CD4-positive, alpha-beta T cell treated with Interferon alpha-2 for 1 hour (primary cell): Measurements from ENCODE around the gene ITGB1BP1.

Source experiments
- DNase-seq, 2 donors: peaks; one replicate each; pipeline ENCODE4 v3.0.0-alpha.2; 2020 to 2022

Gene ITGB1BP1

GRCh38 chr2:9377461-9378097, 45.7 kb downstream of the ITGB1BP1 start:
- no peak for DNase-seq

GRCh38 chr2:9375857-9376428, 47.4 kb downstream of the ITGB1BP1 start:
- no peak for DNase-seq

- no peak for DNase-seq
Measured at GRCh38 chr2:9374071-9374730, 49.1 kb downstream of the ITGB1BP1 start.

GRCh38 chr2:9373476-9373875, 49.9 kb downstream of the ITGB1BP1 start:
- DNase-seq = no peak

DNA sequence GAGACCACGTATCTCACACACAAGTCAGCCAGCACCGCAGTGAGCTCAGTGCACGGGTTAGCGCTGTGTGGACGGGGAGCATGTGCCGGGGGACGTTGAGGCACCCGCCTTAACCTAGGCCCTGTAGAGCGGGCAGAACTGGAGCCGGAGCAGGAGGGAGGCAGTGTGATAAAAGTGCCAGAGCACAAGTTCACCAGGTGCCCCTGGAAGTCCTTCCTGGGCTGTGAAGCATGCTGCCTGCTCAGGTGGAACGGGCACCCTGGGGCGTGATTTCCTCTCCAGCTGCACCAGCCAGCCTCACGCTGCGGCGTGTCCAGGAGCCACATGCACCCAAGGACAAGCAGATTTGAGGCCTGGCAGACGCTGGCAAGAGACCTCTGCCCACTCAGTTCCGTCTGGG, 50.3 kb downstream of the ITGB1BP1 start:
- DNase-seq = no peak

GRCh38 chr2:9370746-9371145, 52.6 kb downstream of the ITGB1BP1 start:
- no peak for DNase-seq

DNA sequence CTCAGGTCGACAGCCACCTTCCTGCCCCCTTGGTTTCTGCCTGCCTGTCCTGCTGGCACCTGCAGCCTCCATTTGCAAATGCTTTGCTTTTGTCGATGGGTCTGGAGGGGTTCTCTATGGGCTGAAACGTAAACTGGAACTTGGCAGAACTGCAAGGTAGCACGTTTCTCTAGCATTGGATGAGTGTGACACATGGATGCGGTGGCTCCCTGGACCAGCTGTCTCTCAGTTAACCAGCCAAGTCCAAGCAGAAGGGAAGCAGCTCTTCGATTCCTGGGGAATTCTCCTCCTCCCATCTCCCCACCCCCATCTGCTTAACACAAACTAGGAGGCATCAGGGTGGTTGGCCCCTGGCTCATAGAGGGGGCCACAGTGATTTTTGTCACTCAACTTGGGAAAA, 57.3 kb downstream of the ITGB1BP1 start:
- no peak for DNase-seq

DNA sequence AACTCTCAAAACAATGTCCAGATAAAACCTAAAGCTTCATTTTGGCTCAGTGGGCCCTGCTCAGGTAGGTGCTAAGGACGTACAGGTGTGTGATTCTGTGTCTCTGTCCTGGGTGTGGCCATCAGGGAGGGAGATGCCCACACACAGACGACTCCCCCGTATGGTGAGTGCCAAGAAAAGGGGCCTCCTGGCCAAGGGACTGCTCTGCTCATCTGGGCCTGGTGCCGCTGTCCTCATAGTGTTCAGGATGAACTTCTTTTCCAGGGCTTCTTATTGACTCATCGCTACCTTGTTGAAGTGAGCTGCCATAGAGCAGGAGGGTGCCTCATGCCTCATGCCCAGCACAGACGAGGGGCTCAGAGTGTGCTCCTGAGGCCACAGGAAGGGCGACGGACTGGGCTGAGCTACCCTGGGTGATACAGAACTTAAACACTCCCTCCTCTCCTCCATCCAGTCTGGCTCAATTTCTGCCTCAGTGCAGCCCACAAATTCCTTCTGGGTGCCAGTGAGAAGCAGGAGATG, 57.8 kb downstream of the ITGB1BP1 start:
- no peak for DNase-seq

GRCh38 chr2:9364791-9365497, 58.4 kb downstream of the ITGB1BP1 start:
- no peak for DNase-seq

DNA sequence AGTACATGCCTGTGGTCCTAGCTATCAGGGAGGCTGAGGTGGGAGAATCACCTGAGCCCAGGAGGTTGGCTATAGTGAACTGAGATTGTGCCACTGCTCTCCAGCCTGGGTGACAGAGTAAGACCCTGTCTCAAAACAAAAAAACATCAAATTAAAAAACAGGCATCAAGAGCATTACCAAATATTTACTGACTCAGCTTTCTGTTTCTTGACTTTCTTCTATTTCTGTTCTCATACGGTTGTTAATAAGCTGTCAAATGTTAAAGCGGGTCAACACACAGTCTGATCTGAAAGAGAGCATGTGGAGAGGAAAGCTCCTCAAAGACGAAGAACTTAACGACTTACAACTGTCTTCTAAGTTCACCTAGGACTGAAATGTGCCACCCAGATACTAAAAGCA, 59.0 kb downstream of the ITGB1BP1 start:
- DNase-seq = no peak

DNA sequence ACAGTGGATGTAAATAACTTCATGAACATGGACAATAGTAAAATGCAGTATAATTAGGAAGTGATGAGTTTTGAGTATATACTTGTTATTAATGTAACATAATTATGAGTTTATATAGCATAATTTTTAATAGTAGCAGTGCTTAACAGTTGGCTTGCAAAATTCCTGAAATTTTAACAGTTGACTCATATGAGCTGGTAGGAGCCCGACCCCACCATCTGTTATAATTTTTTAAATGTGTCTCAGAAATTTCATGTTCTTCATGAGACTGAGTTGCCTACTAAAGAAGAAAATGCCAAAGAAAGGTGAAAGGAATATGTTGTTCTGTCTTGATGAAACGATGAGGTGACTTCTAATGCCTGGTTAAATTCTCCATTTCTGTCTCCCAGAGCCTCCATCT, 62.6 kb downstream of the ITGB1BP1 start:
- DNase-seq = no peak

DNA sequence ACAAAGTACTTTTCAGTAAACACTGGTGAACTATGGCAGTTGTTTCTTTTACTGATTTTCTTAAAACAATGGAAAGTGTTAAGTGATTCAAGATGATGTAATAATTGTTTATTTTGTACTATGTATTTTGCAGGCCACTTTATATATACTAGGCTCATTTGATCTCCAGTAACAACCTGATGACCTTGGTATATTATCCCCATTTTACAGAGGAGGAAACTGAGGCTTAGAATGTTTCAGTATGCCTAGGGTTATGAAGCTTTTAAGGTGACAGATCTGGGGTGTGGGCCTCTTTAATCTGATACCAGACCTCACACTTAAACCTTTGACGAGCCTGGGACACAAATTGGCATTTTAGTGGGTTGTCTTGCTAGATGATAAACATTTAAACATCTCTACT, 63.2 kb downstream of the ITGB1BP1 start:
- DNase-seq = no peak

- no peak for DNase-seq
Measured at GRCh38 chr2:9359463-9359862, 63.9 kb downstream of the ITGB1BP1 start.

GRCh38 chr2:9358846-9359245, 64.5 kb downstream of the ITGB1BP1 start:
- DNase-seq = no peak

GRCh38 chr2:9356261-9356660, 67.1 kb downstream of the ITGB1BP1 start:
- no peak for DNase-seq

GRCh38 chr2:9355716-9356115, 67.6 kb downstream of the ITGB1BP1 start:
- no peak for DNase-seq

DNA sequence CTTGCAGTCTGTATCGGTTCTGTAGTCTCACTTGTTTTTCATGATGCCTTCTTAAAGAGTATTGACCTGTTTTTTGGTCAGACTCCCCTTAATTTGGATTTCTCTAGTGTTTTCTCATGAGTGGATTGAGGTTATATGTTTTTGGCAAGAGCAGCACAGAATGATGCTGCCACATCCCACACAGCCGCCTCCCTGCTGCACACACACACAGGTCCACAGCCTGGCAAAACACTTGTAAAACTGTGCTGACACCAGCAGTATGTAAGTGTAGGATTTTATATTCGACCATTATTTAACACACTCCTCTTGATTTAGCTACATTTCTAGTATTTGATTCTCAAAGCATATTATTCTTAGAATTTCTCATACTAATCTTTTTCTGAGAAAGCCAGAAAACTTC, 68.1 kb downstream of the ITGB1BP1 start:
- DNase-seq = no peak

- no peak for DNase-seq
Measured at GRCh38 chr2:9354318-9354717, 69.0 kb downstream of the ITGB1BP1 start.
